SK-N-MC (cell line): ENCODE results near the gene HAGHL.

Experiments
- EZH2 ChIP-seq: fragments of 200-600 bp; sonication (generic); IDR thresholded peaks from one replicate; pipeline ENCODE4 v1.6.1; 2017; ENCODE audit warnings: antibody characterized with exemption
- POLR2AphosphoS5 ChIP-seq: IDR thresholded peaks from 2 replicates; pipeline ENCODE4 v1.6.1; 2012; ENCODE audit warnings: mild to moderate bottlenecking, low read depth, low read length, borderline replicate concordance

- TF ChIP-seq POLR2AphosphoS5 (no peak), EZH2 (peak; percentile 61)
Observed at GRCh38 chr16:715477-716199, 11.3 kb upstream of the HAGHL start.
